Esophagus squamous epithelium (tissue), 5 donors: ENCODE measurements around the gene AOPEP. TPM values are rescaled to one million over a fixed set of nuclear protein-coding genes. Genes with fewer than 3 reads are reported as not detected.

Experiments used
- DNase-seq: peaks from one replicate; lab custom pipeline; 2025; lab: John Stamatoyannopoulos, UW
- H3K27ac ChIP-seq, 4 donors: fragments of 200-600 bp; sonication (generic); one replicate each; pipeline ENCODE4 v1.5.1; 2016 to 2019; ENCODE audit warnings: mild to moderate bottlenecking in 1 of 4
- H3K27me3 ChIP-seq, 4 donors: fragments of 200-600 bp; sonication (generic); 1 replicate in 3 of 4; 2 replicates in 1 of 4; pipeline versions ENCODE4 v1.5.1 to v1.6.0; 2017 to 2021; ENCODE audit warnings: antibody characterized with exemption in 1 of 4
- H3K36me3 ChIP-seq, 3 donors: fragments of 200-600 bp; sonication (generic); one replicate each; pipeline ENCODE4 v1.5.1; 2016 to 2019
- H3K4me1 ChIP-seq, 3 donors: fragments of 200-600 bp; sonication (generic); one replicate each; pipeline ENCODE4 v1.5.1; 2017 to 2019
- H3K4me3 ChIP-seq, 4 donors: fragments of 200-600 bp; sonication (generic); 1 replicate in 3 of 4; 2 replicates in 1 of 4; pipeline ENCODE4 v1.5.1; 2016 to 2019; ENCODE audit warnings: mild to moderate bottlenecking in 2 of 4, moderate library complexity in 1 of 4
- H3K9me3 ChIP-seq, 3 donors: fragments of 200-600 bp; sonication (generic); one replicate each; pipeline ENCODE4 v1.5.1; 2016 to 2019
- POLR2A ChIP-seq, 4 donors: fragments of 450-650 bp; IDR thresholded peaks; one replicate each; pipeline ENCODE4 v1.6.1; 2017; ENCODE audit warnings: antibody characterized with exemption in 4 of 4, mild to moderate bottlenecking in 4 of 4, moderate library complexity in 3 of 4
- WGBS, 2 donors: methylation state at CpG; one replicate each; pipeline ENCODE4 v1.1.5; 2018; 5-methylcytosine and 5-hydroxymethylcytosine counted together
- intact Hi-C: fragments of 100-400 bp; cut with DNase I; formaldehyde crosslinking; loops from one replicate; pipeline ENCODE4 v1.15.0; 2022
- total RNA-seq, 4 donors: library from RNA; depleted of rRNA; stranded (reverse); fragments of >200 nt; gene quantifications; one replicate each; pipeline ENCODE4 v1.1.0, GENCODE V29; 2016
- TF ChIP-seq, protein P1 (sequence below), 6 experiments: fragments of 450-650 bp in 4 of 6; fragments of 200-600 bp in 2 of 6; sonication (generic) in 2 of 6; IDR thresholded peaks; one replicate each; pipeline ENCODE4 v1.5.1; 2016 to 2019; ENCODE audit warnings: antibody characterized with exemption in 6 of 6, mild to moderate bottlenecking in 4 of 6, moderate library complexity in 4 of 6
- donor health status: DM: yes; HTN: yes; CAD: no.

AOPEP gene
- total RNA-seq, 4 donors from 2014 or later: 101 to 300 (median 115) TPM

DNA sequence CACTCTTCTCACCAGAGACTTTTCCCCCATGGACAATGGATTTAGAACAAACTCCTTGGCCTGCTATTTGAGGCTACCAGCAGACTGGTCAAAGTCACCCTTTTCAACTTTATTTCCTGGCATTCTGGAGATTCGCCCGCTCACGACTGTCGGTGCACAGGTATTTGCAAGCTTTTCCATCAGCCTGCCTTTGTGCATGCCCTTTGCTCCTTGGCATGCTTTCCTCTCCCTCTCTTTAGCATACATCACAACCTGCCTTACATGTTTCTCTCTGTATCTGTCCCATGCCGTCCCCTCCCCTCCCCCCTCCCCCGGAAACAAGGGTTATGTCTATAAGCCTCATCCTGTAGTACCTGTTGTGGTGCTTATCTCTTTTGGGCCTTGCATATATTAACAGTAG lies 257.1 kb downstream of the AOPEP start:
- no peak for TF ChIP-seq POLR2A (IDR thresholded peaks at IDR 0.05)
- Histone ChIP-seq H3K4me3 (no peak overlapping the region), H3K9me3 (no peaks in the 10 kb centered on the region), H3K4me1 (no peaks in the 10 kb centered on the region), H3K27me3 (no peaks in the 10 kb centered on the region), H3K36me3 (no peaks in the 10 kb centered on the region), H3K27ac (no peak overlapping the region)
- intact Hi-C loops: no loop called here
- WGBS, 2 donors: 88 to 93% methylated on average over 6 of the region's 6 CpGs
- DNase-seq: no peak

DNA sequence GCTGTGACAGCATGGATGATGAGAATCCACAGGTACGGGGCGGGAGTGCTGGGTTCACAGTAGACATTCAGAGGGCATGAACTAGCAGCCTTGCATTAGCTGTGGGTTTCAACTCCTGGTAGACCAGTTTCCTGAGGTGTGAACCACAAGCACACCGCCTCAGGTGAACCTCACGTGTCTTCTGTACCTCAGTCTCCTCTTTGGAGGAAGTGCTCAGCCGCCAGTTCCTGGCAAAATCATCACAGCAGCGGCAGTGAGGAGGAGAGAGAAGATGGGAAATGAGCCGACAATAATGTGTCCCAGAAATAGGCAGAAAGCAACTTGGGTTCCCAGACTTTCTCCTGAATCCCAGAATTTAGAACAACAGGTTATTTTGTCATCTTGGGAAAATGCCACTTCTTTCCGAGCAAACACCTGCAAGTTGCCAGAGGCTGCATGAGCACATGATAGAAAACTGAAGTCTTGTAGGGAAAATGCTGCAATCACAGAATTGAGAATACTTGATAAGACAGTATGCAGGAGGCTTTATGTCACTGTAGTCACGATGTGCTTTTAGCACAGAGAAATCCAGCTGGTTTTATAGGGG lies 258.5 kb downstream of the AOPEP start:
- no peak for DNase-seq
- TF ChIP-seq POLR2A (IDR thresholded peaks at IDR 0.05): no peak
- TF ChIP-seq, protein P1, sequence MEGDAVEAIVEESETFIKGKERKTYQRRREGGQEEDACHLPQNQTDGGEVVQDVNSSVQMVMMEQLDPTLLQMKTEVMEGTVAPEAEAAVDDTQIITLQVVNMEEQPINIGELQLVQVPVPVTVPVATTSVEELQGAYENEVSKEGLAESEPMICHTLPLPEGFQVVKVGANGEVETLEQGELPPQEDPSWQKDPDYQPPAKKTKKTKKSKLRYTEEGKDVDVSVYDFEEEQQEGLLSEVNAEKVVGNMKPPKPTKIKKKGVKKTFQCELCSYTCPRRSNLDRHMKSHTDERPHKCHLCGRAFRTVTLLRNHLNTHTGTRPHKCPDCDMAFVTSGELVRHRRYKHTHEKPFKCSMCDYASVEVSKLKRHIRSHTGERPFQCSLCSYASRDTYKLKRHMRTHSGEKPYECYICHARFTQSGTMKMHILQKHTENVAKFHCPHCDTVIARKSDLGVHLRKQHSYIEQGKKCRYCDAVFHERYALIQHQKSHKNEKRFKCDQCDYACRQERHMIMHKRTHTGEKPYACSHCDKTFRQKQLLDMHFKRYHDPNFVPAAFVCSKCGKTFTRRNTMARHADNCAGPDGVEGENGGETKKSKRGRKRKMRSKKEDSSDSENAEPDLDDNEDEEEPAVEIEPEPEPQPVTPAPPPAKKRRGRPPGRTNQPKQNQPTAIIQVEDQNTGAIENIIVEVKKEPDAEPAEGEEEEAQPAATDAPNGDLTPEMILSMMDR (IDR thresholded peaks at IDR 0.05): no peak
- Histone ChIP-seq H3K36me3 (no peaks in the 10 kb centered on the region), H3K4me1 (no peaks in the 10 kb centered on the region), H3K27me3 (no peaks in the 10 kb centered on the region), H3K9me3 (no peaks in the 10 kb centered on the region), H3K4me3 (no peak overlapping the region), H3K27ac (no peak overlapping the region)
- 87 to 92% methylated on average over 7 to 9 of the region's 9 CpGs for WGBS, 2 donors
- intact Hi-C loops: no loop called here

DNA sequence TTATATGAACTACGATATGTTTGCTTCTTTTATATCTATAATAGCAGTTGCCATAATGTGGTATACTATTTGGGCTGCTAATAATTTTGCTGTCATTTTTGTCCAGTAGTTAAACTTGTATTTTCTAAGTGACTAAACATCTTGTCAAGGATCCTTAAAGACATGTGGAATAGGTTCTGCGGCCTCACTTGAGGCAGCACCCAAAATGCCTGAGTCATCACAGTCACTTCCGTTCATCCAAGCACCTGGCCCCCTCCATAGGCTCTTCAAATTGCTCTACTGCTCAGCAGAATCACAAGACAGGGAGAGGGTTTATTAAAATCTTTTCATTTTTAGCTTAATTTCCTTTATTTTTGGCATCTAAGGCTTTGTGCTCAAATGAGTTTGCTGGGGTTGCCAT lies 259.1 kb downstream of the AOPEP start:
- no peaks in the 10 kb centered on the region for H3K27me3 ChIP-seq
- H3K27ac ChIP-seq: no peak overlapping the region
- WGBS, 2 donors: 86 to 88% methylated on average over 3 of the region's 3 CpGs
- intact Hi-C loops: no loop called here
- no peaks in the 10 kb centered on the region for H3K36me3 ChIP-seq
- H3K9me3 ChIP-seq: no peaks in the 10 kb centered on the region
- no peak overlapping the region for H3K4me3 ChIP-seq
- H3K4me1 ChIP-seq: no peaks in the 10 kb centered on the region
- TF ChIP-seq, protein P1 (IDR thresholded peaks at IDR 0.05): no peak
- no peak for TF ChIP-seq POLR2A (IDR thresholded peaks at IDR 0.05)
- no peak for DNase-seq

DNA sequence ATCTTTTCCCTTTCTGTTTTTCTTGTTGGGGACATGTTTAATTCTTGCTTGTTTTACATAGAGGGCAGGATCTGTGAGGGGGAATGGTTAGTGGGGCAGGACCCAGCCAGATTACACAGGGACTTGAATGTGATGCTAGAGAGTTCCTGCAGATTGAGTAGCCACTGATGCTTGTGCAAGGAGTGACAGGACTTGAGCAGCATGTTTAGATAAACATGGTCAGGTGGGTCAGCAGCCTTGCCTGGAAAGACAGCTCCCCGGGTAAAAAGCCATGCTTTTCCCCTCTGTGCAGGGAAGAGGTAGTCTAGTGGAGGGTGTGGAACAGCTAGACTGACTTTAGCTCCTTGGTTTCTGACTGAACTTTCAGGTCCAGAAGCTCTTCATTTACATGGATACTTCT lies 261.2 kb downstream of the AOPEP start:
- TF ChIP-seq, protein P1 (IDR thresholded peaks at IDR 0.05): no peak
- TF ChIP-seq POLR2A (IDR thresholded peaks at IDR 0.05): no peak
- no peak overlapping the region for H3K27ac ChIP-seq
- H3K27me3 ChIP-seq: no peaks in the 10 kb centered on the region
- no peak overlapping the region for H3K4me3 ChIP-seq
- no peaks in the 10 kb centered on the region for H3K9me3 ChIP-seq
- intact Hi-C loops: no loop called here
- H3K36me3 ChIP-seq: no peaks in the 10 kb centered on the region
- no peaks in the 10 kb centered on the region for H3K4me1 ChIP-seq
- no peak for DNase-seq
- 90% methylated on average over 1 of the region's 1 CpG; no CpG with 5 or more reads in 1 of the 2 donors for WGBS, 2 donors

DNA sequence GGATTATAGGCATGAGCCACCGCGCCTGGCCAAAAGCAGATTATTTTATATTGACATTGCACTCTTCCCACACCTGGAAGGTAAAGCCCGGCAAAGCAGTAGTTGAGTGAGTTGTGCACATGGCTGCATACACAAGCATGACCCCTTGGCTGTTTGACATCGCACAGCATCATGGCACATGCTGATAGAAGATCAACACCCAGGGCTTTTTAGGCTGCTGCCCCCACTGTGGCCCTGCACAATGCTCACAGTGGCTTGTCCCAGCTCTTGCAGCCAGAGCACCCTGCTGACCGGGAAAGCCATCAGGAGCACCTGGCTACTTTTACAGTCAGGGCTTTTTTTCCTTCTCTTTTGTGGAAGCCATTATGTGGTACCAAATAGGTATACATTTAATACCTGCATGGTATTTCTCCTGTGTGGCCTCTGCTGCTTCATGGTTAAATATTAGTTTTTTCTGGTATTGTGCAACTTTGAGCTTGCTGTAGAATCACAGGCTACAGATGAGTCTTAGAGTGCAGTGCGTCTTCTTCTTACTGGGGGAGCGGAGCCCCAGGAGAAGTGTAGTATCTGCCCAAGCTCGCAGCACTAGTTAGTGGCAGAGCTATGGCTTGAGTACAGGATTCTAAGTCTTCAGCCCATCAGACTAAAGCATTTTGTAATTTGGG lies 264.5 kb downstream of the AOPEP start:
- Histone ChIP-seq H3K36me3 (no peaks in the 10 kb centered on the region), H3K27ac (no peak overlapping the region), H3K4me3 (no peak overlapping the region), H3K27me3 (no peaks in the 10 kb centered on the region), H3K4me1 (peaks cover 0 to 16% (median 2%) of the 10 kb centered on the region in 3 donors), H3K9me3 (no peaks in the 10 kb centered on the region)
- intact Hi-C loops: no loop called here
- WGBS, 2 donors: 93 to 94% methylated on average over 5 to 7 of the region's 8 CpGs
- TF ChIP-seq POLR2A (IDR thresholded peaks at IDR 0.05): no peak
- TF ChIP-seq, protein P1 (IDR thresholded peaks at IDR 0.05): no peak
- no peak for DNase-seq
